LNCAP (cell line): Measurements from ENCODE around the gene UBE2G2.

Experiments
- TF ChIP-seq, protein P1 (sequence below): fragments of 450-650 bp; IDR thresholded peaks from 2 replicates; pipeline ENCODE4 v1.5.1; 2017; ENCODE audit warnings: mild to moderate bottlenecking

UBE2G2 gene

DNA sequence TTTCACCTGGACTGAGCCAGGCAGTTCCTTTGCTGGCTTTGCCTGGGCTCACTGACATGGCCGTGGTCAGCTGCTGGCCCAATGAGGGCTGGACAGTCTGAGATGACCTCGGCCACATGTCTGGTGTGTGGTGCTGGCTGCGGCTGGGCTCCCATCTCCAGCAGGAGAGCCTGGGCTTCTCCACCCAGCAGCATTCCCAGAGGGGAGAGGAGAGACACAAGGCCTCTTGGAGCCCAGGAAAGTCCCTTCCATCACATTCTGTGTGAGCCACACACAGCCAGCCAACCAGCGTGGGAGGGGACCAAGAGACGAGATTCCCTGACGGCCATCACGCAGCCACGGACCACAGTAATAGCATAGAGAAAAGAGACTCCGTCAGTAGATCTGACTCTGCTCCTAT is 37.3 kb upstream of the UBE2G2 start:
- TF ChIP-seq, protein P1, sequence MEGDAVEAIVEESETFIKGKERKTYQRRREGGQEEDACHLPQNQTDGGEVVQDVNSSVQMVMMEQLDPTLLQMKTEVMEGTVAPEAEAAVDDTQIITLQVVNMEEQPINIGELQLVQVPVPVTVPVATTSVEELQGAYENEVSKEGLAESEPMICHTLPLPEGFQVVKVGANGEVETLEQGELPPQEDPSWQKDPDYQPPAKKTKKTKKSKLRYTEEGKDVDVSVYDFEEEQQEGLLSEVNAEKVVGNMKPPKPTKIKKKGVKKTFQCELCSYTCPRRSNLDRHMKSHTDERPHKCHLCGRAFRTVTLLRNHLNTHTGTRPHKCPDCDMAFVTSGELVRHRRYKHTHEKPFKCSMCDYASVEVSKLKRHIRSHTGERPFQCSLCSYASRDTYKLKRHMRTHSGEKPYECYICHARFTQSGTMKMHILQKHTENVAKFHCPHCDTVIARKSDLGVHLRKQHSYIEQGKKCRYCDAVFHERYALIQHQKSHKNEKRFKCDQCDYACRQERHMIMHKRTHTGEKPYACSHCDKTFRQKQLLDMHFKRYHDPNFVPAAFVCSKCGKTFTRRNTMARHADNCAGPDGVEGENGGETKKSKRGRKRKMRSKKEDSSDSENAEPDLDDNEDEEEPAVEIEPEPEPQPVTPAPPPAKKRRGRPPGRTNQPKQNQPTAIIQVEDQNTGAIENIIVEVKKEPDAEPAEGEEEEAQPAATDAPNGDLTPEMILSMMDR = no peak

DNA sequence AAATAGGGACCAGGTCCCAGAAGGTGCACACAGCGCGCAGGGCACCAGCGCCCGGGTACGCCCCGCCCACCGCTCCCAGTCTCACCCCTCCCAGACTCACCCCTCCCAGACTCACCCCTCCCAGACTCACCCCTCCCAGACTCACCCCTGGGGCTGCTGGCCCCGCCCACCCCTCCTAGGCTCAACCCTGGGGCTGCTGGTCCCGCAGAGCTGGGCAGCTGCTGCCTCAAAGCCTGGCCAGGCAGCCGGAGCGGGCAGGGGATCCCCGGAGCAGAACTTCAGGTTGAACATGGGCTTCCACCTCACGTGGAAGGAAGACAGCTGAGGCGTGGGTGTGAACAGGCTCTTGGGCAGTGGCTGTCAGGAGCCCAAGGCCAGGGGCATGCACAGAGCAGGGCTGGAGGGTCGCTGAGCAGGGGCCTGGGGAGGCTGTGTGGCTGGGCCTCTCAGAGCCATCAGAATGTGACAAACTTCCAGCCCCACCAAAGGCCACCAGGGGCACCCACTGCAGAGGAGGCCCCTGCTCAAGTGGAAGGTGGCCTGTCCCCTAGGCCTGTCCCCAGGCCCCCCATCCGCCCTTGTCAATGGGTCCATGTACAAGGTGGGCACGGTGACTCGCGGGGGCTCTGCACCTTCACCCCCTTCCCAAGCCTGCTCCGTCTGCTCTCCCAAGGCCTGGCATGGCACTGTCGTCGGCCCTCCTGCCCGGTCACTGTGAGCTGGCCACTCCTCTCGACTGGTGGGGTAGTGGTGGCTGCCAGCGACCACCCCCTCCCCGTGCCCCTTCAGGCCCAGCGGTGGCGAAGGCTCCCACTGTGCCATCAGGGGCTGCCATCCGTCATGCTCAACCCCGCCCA is 36.6 kb upstream of the UBE2G2 start:
- TF ChIP-seq, protein P1 = no peak

DNA sequence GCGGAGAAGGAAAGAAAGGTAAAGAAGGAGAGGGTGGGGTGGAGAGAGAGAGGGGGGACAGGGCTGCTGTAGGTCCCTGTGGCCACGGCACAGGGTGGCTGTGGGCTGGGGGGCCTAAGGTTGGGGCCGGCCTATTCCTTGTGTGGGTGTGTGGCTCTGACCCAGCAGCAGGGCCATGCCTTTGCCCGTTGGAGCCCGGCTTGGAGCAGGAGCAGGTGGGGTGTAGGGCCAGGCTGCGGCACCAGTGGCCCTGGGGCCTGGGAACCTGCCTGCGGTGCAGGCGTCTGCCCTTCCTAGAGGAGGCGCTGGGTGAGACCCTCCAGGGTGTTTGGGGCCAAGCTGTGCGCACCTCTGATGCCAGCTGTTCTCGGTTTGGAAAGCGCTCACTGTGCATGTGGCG is 35.9 kb upstream of the UBE2G2 start:
- TF ChIP-seq, protein P1 = no peak

DNA sequence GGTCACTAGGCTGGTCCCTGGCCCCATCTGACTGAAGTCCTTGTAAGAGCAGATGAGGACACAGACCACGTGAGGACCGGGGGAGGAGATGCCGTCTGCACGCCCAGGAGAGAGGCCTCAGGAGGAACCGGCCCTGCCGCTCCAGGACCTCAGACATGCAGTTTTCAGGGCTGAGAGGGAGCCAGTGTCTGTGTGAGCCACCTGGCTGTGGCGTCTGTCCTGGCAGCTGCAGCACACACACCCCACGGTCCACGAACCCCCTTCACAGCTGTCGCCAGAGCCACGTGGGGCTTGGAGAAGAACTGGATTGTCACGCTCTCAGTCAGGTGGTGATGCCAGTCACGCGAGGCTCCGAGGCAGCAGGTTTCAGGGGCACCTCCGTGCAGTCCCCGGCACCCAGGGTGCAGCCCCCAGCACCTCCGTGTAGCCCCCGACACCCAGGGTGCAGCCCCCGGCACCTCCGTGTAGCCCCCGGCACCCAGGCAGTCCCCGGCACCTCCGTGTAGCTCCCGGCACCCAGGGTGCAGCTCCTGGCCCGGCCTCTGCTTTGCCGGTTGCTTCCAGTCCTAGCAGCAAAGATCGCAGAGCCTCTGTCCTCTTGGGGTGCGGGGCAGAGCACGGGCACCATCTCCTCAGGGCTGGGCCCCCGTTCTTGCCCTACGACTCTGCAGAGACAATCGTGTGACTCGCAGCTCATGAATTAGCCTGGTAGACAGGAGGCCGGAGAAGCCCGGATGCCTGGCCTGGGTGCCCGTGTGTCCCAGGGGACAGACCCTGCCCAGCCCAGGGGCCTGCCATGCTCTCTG is 35.2 kb upstream of the UBE2G2 start:
- TF ChIP-seq, protein P1 = no peak

DNA sequence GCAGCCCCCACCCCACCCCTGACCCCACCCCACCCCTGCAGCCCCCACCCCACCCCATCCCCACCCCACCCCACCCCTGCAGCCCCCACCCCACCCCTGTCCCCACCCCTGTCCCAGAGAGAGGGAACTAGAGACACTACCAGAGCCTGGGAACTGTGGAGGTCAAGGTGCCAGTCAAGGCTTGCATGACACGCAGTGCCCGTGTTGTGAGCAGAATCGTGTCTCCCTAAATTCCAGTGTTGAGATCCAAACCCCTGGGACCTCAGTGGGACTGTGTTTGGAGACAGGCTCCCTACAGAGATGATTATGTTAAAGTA is 34.7 kb upstream of the UBE2G2 start:
- TF ChIP-seq, protein P1 = no peak

DNA sequence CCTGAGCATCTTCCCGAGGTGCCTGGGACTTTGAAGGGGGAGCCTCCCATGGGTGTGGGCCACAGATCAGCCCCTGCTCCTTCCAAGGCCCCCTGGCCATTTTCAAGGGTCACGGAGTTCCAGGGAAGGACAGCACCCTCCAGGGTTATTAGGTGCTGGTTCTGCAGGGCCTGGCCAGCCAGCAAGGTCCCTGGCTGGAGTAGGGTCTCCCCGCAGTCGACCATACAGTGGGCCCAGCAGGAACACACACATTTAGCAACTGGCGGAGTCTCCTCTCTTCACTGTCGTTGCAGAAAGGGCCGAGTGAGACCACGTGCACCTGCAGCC is 34.0 kb upstream of the UBE2G2 start:
- TF ChIP-seq, protein P1 = no peak

DNA sequence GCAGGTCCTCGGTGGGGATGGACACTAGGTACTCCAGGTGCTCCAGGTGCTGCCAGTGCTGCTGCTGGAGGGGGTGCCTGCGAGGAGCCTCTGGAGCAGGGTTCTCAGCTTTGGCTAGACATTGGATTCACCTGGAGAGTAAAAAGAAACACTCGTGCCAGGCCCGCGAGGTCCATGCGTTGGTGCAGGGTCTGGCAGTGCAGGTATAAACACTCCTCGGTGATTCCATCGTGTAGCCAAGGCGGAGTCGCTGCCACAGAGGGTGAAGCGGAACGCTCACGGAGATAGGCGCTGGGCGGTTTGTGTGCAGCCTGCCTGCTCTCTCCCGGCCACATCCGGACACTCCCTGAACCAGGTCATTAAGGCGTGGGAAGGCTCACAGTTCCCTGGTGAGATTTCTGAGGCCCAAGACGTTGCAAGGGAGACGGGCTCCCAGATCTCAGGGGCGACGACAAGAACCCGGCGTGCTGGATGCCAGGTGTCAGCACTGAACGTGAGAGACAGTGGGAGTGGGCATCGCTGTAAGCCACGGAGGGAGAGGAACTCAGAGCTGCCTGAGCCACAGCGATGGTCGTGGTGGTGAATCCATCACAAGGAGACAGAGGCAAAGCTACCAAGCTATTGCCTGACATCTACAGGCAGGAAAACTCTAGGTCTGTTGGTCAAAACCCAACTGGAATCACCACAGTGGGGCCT is 33.5 kb upstream of the UBE2G2 start:
- TF ChIP-seq, protein P1 = no peak
